Loucy (cell line): ENCODE data around the gene TLR5.

ENCODE experiments used
- H2AFZ ChIP-seq: fragments of 200-600 bp; sonication (generic); 2 replicates; pipeline ENCODE4 v1.6.0; 2016; ENCODE audit warnings: antibody characterized with exemption, mild to moderate bottlenecking, low read length, moderate library complexity
- H3F3A ChIP-seq: fragments of 200-600 bp; 2 replicates; pipeline ENCODE4 v1.6.0; 2016; ENCODE audit warnings: antibody characterized with exemption, low read depth, mild to moderate bottlenecking
- H3K27me3 ChIP-seq: fragments of 200-600 bp; sonication (generic); 2 replicates; pipeline ENCODE4 v1.6.1; 2014; ENCODE audit warnings: low read length, mild to moderate bottlenecking; ENCODE audit not compliant: insufficient read depth, poor library complexity, severe bottlenecking
- H3K36me3 ChIP-seq: fragments of 200-600 bp; sonication (generic); 2 replicates; pipeline ENCODE4 v1.6.1; 2016; ENCODE audit warnings: low read length; ENCODE audit not compliant: insufficient read depth
- H3K4me1 ChIP-seq: fragments of 200-600 bp; sonication (generic); 2 replicates; pipeline ENCODE4 v1.5.1; 2014; ENCODE audit warnings: low read length, mild to moderate bottlenecking; ENCODE audit not compliant: insufficient read depth, poor library complexity, severe bottlenecking
- H3K4me2 ChIP-seq: fragments of 200-600 bp; sonication (generic); 2 replicates; pipeline ENCODE4 v1.6.0; 2014; ENCODE audit warnings: antibody characterized with exemption, low read length, low read depth, mild to moderate bottlenecking; ENCODE audit not compliant: poor library complexity, severe bottlenecking
- H3K4me3 ChIP-seq: fragments of 200-600 bp; sonication (generic); 2 replicates; pipeline ENCODE4 v1.5.1; 2014; ENCODE audit warnings: low read length, mild to moderate bottlenecking, mixed read lengths; ENCODE audit not compliant: poor library complexity, severe bottlenecking
- H3K79me2 ChIP-seq: fragments of 200-600 bp; sonication (generic); 2 replicates; pipeline ENCODE4 v1.6.1; 2014; ENCODE audit warnings: low read length; ENCODE audit not compliant: insufficient read depth
- H3K9ac ChIP-seq: fragments of 200-600 bp; sonication (generic); 2 replicates; pipeline ENCODE4 v1.6.0; 2014; ENCODE audit warnings: mild to moderate bottlenecking, low read depth, low read length, moderate library complexity; ENCODE audit not compliant: poor library complexity, severe bottlenecking
- H3K9me2 ChIP-seq: fragments of 200-600 bp; sonication (generic); replicated peaks from 2 replicates; pipeline ENCODE4 v1.6.1; 2016; ENCODE audit warnings: low read depth, low read length, mixed read lengths
- H3K9me3 ChIP-seq: fragments of 200-600 bp; sonication (generic); 2 replicates; pipeline ENCODE4 v1.6.1; 2014; ENCODE audit warnings: mild to moderate bottlenecking, antibody characterized with exemption, low read length, low read depth; ENCODE audit not compliant: insufficient read depth
- H4K20me1 ChIP-seq: fragments of 200-600 bp; sonication (generic); 2 replicates; pipeline ENCODE4 v1.6.0; 2014; ENCODE audit warnings: antibody characterized with exemption, low read length, mild to moderate bottlenecking; ENCODE audit not compliant: insufficient read depth, poor library complexity, severe bottlenecking
- EZH2phosphoT487 ChIP-seq: fragments of 200-600 bp; IDR thresholded peaks from 2 replicates; pipeline ENCODE4 v1.6.1; 2018; ENCODE audit warnings: antibody characterized with exemption, mild to moderate bottlenecking, moderate library complexity, borderline replicate concordance
- TF ChIP-seq, protein P1 (sequence below): fragments of 200-600 bp; sonication (generic); conservative IDR thresholded peaks from 2 replicates; pipeline ENCODE4 v1.5.1; 2014; ENCODE audit warnings: mild to moderate bottlenecking, antibody characterized with exemption, low read length

The TLR5 gene

DNA sequence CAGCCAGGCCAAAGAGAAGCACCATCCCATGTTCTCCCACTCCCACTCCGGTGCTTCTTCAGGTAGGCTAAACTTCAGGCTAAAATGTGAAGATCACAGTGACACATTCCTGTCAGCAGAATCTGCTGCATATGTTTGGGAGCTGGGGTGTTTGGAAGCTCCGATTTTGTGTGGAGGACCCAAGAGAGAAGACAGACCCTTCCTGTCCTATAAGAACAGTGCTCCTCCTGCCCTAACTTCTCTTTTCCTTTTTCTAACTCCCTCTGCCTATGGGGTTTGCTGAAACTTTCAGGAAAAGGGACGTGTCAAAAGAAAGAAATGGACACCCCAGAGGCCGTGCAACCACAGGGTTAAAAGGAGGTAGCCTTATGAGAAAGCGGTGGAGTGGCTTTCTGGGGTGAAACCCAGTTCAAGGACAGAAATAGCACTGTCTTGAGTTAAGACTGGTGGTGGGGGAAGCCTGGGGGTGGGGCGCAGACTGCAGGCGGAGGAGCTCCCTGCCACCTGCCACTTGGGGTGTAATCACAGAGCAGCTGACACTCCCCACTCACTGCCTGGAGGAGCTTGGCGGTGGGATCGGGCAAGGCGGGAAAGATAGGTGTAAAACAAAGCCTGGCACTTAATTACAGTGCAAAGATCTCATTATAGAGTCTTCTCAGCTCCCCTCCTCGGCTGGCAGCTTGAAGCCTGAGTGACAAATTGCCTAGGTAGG lies 645 bp upstream of the TLR5 start:
- H3K9me2 ChIP-seq = no peaks in the 10 kb centered on the region
- peaks cover 12% of the 10 kb centered on the region for H3K4me1 ChIP-seq
- H3K36me3 ChIP-seq = no peaks in the 10 kb centered on the region
- peak overlapping the region; percentile 87 for H2AFZ ChIP-seq
- H3K4me3 ChIP-seq = peak overlapping the region; percentile 65
- no peaks in the 10 kb centered on the region for H4K20me1 ChIP-seq
- H3K9me3 ChIP-seq = no peaks in the 10 kb centered on the region
- peak overlapping the region; percentile 56 for H3K9ac ChIP-seq
- H3K4me2 ChIP-seq = peak overlapping the region; percentile 83
- no peaks in the 10 kb centered on the region for H3F3A ChIP-seq
- no peaks in the 10 kb centered on the region for H3K79me2 ChIP-seq
- H3K27me3 ChIP-seq = no peaks in the 10 kb centered on the region
- no peak for TF ChIP-seq EZH2phosphoT487
- TF ChIP-seq, protein P1, sequence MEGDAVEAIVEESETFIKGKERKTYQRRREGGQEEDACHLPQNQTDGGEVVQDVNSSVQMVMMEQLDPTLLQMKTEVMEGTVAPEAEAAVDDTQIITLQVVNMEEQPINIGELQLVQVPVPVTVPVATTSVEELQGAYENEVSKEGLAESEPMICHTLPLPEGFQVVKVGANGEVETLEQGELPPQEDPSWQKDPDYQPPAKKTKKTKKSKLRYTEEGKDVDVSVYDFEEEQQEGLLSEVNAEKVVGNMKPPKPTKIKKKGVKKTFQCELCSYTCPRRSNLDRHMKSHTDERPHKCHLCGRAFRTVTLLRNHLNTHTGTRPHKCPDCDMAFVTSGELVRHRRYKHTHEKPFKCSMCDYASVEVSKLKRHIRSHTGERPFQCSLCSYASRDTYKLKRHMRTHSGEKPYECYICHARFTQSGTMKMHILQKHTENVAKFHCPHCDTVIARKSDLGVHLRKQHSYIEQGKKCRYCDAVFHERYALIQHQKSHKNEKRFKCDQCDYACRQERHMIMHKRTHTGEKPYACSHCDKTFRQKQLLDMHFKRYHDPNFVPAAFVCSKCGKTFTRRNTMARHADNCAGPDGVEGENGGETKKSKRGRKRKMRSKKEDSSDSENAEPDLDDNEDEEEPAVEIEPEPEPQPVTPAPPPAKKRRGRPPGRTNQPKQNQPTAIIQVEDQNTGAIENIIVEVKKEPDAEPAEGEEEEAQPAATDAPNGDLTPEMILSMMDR = no peak

DNA sequence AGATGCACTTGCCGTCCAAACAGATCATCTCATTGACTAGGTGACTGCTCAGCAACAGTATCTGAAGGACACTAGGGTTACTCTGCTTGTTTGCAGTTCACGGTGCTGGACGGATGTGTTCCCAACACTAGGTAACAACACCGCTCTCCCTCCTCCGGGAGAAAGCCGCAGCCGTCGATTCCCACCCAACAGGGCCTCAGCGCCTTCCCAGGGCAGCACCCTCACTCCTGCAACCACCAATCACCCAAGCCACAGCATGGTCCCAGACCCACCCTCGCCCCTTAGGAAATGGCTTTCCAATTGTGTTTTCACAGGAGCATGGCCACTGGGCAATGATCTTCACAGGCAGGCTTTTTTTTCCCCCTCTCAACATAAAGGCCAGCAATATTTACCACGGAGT lies 779 bp downstream of the TLR5 start:
- Histone ChIP-seq H3K9me2 (no peaks in the 10 kb centered on the region), H3K4me2 (peak overlapping the region; percentile 83), H3K4me3 (peak overlapping the region; percentile 65), H3F3A (no peaks in the 10 kb centered on the region), H3K9ac (peak overlapping the region; percentile 56), H3K9me3 (no peaks in the 10 kb centered on the region), H3K4me1 (peaks cover 12% of the 10 kb centered on the region), H2AFZ (peak overlapping the region; percentile 87), H3K36me3 (no peaks in the 10 kb centered on the region), H3K27me3 (no peaks in the 10 kb centered on the region), H4K20me1 (no peaks in the 10 kb centered on the region), H3K79me2 (no peaks in the 10 kb centered on the region)
- TF ChIP-seq EZH2phosphoT487 = no peak
- TF ChIP-seq, protein P1 = no peak

DNA sequence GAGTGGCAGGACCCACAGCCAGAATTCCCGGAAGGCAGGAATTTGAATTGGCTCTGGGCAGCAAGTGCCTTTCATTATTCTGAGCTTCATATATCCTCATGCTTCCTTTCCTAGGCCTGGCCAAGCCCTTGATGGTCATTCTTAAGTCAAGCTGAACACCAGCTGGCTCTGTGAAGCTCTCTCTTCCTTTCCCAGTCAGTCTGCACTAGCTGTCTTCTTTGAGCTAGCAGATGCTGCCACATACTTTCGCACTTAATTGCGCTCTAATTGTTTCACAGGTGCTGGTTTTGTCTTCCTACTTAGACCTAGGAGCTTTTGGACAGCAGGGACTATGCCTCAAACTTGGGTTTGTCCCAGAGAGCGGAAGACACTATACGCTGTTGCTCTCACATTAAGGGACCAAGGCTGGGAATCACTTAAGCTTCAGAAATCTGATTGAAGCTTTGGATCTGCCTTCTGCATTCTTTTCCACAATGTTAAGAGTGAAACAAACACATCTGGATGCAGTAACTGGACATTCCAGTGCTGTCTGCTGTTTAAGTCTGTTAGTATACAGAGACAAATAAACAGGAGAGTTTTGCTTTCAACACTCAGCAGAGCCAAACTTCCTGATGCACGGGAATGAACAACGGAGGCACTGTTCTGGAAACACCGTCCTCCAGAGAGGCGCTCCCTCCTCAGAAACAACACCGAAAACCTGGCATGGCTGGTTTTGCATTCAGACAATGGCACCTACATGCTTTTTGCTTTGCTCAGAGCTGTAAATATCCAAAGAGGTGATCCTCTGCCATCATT lies 2.2 kb downstream of the TLR5 start:
- H3K9me3 ChIP-seq = no peaks in the 10 kb centered on the region
- no peaks in the 10 kb centered on the region for H3K79me2 ChIP-seq
- H3K27me3 ChIP-seq = no peaks in the 10 kb centered on the region
- TF ChIP-seq, protein P1 = no peak
- no peak for TF ChIP-seq EZH2phosphoT487
- no peaks in the 10 kb centered on the region for H3F3A ChIP-seq
- H4K20me1 ChIP-seq = no peaks in the 10 kb centered on the region
- H3K36me3 ChIP-seq = no peaks in the 10 kb centered on the region
- H3K4me1 ChIP-seq = peaks cover 12% of the 10 kb centered on the region
- H3K4me2 ChIP-seq = no peak overlapping the region
- H2AFZ ChIP-seq = no peak overlapping the region
- no peak overlapping the region for H3K9ac ChIP-seq
- H3K9me2 ChIP-seq = no peaks in the 10 kb centered on the region
- H3K4me3 ChIP-seq = no peak overlapping the region
